ENCODE data around the gene TAOK2.

The TAOK2 gene

DNA sequence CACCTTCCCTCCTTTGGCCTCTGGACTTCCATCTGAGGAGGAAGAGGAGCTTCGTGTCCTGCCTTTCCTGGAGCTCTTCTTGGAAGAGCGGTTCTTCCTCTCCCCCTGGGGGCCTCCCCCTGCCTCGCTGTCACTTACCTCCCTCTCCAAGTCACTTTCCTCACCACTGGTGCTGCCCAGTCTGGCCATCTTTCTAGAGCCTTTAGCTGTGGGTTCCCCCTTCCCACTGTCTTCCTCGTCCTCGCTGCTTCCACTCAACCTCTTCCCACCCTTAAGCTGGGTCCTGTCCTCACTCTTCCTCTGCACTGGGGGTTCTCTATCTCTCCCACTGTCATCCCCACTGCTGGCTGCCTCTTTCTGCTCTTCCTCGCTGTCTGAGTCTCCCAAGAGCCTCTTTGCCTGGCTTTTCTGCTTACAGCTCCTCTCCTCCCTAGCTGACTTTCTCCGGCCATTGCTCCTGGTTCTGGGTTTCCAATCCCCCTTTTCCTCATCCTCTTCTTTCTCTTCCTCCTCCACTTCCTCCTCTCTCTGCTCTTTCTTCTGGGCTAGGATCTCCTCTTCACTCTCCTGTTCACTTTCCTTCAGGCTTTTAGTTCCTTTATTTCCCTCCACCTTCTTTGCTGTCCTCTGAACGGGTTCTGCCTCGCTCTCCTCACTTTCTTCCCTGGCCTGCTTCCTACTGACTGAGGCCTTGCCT, 20.4 kb downstream of the TAOK2 start:
- no peak overlapping the region for H3K4me3 ChIP-seq (replicated peaks in 1 of 2; ENCODE audit: low read depth in 2 of 2, low read length in 2 of 2)
- no peak for DNase-seq (ENCODE audit: low read depth in 2 of 2)
- TF ChIP-seq, protein P1, sequence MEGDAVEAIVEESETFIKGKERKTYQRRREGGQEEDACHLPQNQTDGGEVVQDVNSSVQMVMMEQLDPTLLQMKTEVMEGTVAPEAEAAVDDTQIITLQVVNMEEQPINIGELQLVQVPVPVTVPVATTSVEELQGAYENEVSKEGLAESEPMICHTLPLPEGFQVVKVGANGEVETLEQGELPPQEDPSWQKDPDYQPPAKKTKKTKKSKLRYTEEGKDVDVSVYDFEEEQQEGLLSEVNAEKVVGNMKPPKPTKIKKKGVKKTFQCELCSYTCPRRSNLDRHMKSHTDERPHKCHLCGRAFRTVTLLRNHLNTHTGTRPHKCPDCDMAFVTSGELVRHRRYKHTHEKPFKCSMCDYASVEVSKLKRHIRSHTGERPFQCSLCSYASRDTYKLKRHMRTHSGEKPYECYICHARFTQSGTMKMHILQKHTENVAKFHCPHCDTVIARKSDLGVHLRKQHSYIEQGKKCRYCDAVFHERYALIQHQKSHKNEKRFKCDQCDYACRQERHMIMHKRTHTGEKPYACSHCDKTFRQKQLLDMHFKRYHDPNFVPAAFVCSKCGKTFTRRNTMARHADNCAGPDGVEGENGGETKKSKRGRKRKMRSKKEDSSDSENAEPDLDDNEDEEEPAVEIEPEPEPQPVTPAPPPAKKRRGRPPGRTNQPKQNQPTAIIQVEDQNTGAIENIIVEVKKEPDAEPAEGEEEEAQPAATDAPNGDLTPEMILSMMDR (IDR thresholded peaks at IDR 0.05; ENCODE audit: low read depth, low read length) = no peak

- TF ChIP-seq, protein P1 (IDR thresholded peaks at IDR 0.05; ENCODE audit: low read depth, low read length) = no peak
- H3K4me3 ChIP-seq (replicated peaks in 1 of 2; ENCODE audit: low read depth in 2 of 2, low read length in 2 of 2) = peak overlapping the region; percentile 88 to 93
- peak; percentile 53 to 74 for DNase-seq (ENCODE audit: low read depth in 2 of 2)
These were observed 21.1 kb downstream of the TAOK2 start for GRCh38 chr16:29994600-29995323.

DNA sequence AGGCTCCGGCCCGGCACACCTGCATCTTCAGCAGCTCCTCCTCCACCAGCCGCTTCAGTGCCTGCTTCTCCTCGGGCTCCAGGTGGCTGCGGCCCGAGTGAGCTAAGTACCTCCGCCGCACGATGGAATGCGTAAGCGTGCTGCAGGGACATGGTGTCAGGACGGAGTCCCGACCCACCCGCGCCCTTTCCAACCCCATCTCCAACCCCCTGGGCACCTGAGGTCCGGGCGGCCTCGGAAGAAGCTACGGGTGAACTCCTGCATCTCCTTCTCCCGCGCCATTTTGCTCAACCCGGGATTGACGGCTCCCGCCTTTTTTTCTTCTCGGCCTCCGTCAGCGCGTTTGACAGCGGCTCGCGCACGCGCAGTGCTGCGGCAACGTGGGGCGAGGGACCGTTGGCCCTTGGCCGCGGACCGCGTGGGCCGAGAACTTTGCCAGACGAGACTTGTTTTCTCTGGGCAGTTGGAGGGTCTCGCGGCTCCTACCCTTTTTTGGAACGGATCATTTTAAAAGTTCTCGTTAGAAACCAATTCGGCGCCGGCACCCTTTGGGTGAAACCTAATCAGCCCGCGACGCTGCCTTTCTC, 21.7 kb downstream of the TAOK2 start, which contains the start of gene HIRIP3:
HIRIP3 (minus strand) TSS at position 294 of the 587 bp plus-strand sequence; CDS start at position 282, 12 bp downstream.
- TF ChIP-seq, protein P1 (IDR thresholded peaks at IDR 0.05; ENCODE audit: low read depth, low read length) = no peak
- DNase-seq (ENCODE audit: low read depth in 2 of 2) = peak; percentile 81 to 84
- peak within 1 kb of the TSS; percentile 88 to 93 for H3K4me3 ChIP-seq (replicated peaks in 1 of 2; ENCODE audit: low read depth in 2 of 2, low read length in 2 of 2)

DNA sequence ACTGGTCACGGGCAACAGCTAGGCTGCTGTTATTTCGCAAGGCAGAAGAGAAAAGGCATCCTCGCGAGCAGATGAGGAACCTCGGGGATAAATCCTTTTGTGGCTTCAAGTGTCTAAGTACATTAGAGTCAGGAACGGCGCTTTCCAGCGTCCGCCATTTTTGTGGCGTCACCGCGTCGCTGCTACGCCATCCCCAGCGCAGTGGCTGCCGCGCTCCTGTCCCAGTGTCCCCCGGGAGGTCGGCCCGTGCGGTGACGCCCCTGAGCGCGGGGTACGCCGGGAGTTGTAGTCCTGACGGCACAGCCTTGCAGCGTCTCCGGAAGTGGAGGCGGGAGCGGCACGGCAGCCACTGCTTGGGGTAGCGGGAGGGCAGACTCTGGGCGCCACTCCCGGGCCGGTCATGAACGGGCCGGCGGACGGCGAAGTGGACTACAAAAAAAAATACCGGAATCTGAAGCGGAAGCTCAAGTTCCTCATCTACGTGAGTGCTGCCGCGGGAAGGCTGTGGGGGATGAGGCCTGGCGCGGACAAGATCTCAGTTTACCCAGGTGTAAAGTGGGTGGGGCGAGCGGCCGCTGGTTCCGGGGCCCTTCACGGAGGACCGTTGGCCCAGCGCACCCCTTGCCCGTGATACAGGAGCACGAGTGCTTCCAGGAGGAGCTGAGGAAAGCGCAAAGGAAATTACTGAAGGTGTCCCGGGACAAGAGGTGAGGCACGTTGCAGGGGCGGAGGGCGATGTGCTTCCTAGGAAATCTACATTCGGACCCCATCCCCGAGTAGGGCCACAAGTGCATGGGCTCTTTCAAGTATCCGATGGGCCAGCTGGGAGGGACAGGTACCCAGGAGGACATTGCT, 22.5 kb downstream of the TAOK2 start, which contains the start of gene INO80E:
INO80E (plus strand) TSS at position 331 of the 855 bp plus-strand sequence; CDS start at position 401, 70 bp downstream.
- TF ChIP-seq, protein P1 (IDR thresholded peaks at IDR 0.05; ENCODE audit: low read depth, low read length) = no peak
- peak; percentile 94 to 95 for DNase-seq (ENCODE audit: low read depth in 2 of 2)
- peak within 1 kb of the TSS; percentile 88 to 93 for H3K4me3 ChIP-seq (replicated peaks in 1 of 2; ENCODE audit: low read depth in 2 of 2, low read length in 2 of 2)

GRCh38 chr16:29996766-29997250, 23.1 kb downstream of the TAOK2 start:
- DNase-seq (ENCODE audit: low read depth in 2 of 2) = no peak
- H3K4me3 ChIP-seq (replicated peaks in 1 of 2; ENCODE audit: low read depth in 2 of 2, low read length in 2 of 2) = peak overlapping the region; percentile 88 to 93

More at GRCh38 chr16:29996766-29997250, 23.1 kb downstream of the TAOK2 start:
- TF ChIP-seq, protein P1 (IDR thresholded peaks at IDR 0.05; ENCODE audit: low read depth, low read length) = no peak

Measured in cardiac fibroblast (primary cell).